Nephron (organoid): ENCODE data around the gene IQGAP1.
"Not testable (repeated sequence)": the region's sequence is repeated elsewhere in the genome, so short reads cannot be mapped to it uniquely, and the experiment has no call there.

Experiments used
- H3K27ac Mint-ChIP-seq, 3 experiments: 2 replicates each; pipeline ENCODE4 v1.8.0; 2020; ENCODE audit warnings: mixed read lengths in 3 of 3, mild to moderate bottlenecking in 2 of 3, moderate library complexity in 1 of 3
- H3K27me3 Mint-ChIP-seq: 2 replicates; pipeline ENCODE4 v1.8.0; 2021; ENCODE audit warnings: low read depth, mild to moderate bottlenecking, moderate library complexity, mixed read lengths
- H3K36me3 Mint-ChIP-seq: 2 replicates; pipeline ENCODE4 v1.8.0; 2020; ENCODE audit warnings: low read depth, mixed read lengths
- H3K4me1 Mint-ChIP-seq: 2 replicates; pipeline ENCODE4 v1.8.0; 2020; ENCODE audit warnings: mixed read lengths
- H3K4me3 Mint-ChIP-seq, 3 experiments: 2 replicates each; pipeline ENCODE4 v1.8.0; 2020; ENCODE audit warnings: mild to moderate bottlenecking in 3 of 3, mixed read lengths in 3 of 3, moderate library complexity in 2 of 3
- H3K9me3 Mint-ChIP-seq: 2 replicates; pipeline ENCODE4 v1.8.0; 2020; ENCODE audit warnings: mixed read lengths
- TF ChIP-seq, protein P1 (sequence below), 3 experiments: fragments of 200-600 bp; sonication (generic); IDR thresholded peaks; one replicate each; pipeline ENCODE4 v1.5.0; 2021; ENCODE audit warnings: antibody characterized with exemption in 3 of 3; ENCODE audit not compliant: unreplicated experiment in 3 of 3

The IQGAP1 gene

DNA sequence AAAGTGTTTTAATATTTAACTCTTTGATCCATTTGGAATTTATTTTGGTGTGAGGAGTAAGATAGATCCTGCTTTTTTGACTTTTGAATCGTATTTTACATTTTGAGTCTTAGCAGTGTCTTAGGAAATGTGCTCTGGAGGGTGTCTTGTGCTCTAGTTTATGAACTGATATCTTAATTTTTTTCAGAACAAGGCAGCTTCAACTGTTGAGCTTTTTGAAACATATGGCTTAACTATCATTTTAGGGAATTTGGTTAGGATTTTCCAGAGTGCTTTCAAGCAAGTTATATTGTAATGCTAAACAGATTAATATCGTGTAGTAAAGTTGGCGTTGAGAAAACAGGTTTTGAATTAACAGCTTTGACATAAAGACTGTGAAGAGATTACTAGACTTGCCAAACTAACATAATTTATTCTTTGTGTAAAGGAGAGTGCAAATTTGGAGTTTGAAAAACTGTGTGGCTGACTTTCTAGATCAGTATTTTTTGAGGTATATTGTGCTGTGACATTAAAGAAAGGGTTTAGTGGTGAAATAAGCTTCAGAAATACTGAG is 17.1 kb downstream of the IQGAP1 start:
- Mint-ChIP-seq H3K9me3 (peaks cover 2% of the 10 kb centered on the region), H3K4me3 (no peak overlapping the region), H3K36me3 (peaks cover 12% of the 10 kb centered on the region), H3K27ac (peak overlapping the region; percentile 64 to 90 (median 76)), H3K27me3 (no peaks in the 10 kb centered on the region), H3K4me1 (peaks cover 53% of the 10 kb centered on the region)
- TF ChIP-seq, protein P1, sequence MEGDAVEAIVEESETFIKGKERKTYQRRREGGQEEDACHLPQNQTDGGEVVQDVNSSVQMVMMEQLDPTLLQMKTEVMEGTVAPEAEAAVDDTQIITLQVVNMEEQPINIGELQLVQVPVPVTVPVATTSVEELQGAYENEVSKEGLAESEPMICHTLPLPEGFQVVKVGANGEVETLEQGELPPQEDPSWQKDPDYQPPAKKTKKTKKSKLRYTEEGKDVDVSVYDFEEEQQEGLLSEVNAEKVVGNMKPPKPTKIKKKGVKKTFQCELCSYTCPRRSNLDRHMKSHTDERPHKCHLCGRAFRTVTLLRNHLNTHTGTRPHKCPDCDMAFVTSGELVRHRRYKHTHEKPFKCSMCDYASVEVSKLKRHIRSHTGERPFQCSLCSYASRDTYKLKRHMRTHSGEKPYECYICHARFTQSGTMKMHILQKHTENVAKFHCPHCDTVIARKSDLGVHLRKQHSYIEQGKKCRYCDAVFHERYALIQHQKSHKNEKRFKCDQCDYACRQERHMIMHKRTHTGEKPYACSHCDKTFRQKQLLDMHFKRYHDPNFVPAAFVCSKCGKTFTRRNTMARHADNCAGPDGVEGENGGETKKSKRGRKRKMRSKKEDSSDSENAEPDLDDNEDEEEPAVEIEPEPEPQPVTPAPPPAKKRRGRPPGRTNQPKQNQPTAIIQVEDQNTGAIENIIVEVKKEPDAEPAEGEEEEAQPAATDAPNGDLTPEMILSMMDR (IDR thresholded peaks at IDR 0.05; ENCODE audit: unreplicated experiment in 3 of 3) = no peak

DNA sequence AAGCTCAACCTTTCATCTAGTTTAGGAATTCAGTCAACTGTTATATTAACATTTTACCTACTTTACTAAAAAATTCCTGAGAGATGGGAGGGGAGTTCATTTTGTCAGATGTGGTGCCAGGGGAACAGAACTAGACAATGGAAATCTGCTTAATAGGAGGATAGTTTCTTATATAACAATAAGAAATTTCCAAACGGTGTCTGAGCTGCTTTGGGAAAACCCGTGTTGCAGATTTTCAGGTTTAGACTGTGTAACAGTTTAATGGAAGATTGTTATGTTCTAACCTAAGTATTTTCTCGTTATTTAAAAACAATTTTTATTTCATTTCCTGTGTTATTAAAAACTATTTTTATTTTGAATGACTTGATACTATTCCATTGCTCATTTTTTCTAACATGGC is 19.3 kb downstream of the IQGAP1 start:
- no peaks in the 10 kb centered on the region for H3K27me3 Mint-ChIP-seq
- H3K4me1 Mint-ChIP-seq = peaks cover 40% of the 10 kb centered on the region
- no peak overlapping the region for H3K27ac Mint-ChIP-seq
- H3K36me3 Mint-ChIP-seq = peaks cover 17% of the 10 kb centered on the region
- peaks cover 2% of the 10 kb centered on the region for H3K9me3 Mint-ChIP-seq
- TF ChIP-seq, protein P1 (IDR thresholded peaks at IDR 0.05; ENCODE audit: unreplicated experiment in 3 of 3) = no peak
- H3K4me3 Mint-ChIP-seq = no peak overlapping the region

DNA sequence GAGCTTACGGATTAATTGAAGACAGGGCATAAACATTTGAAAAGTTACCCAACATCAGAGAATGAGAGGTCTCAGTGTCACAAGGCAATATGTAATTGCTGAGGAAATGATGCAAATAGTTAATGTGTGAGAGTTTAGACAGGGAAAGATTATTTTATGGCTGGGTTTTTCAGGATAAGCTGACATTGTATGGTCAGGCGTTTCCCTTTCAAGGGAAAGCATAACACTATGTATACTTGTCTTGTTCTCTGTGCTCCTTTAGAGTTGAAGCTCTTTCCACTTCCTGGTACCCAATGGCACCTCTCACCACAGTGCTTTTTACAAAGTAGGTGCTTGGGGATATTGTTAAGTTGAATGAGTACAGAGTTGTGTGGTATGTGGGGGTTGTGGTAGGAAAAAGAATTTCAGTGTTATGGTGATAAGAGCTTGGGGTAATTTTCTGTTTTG is 19.9 kb downstream of the IQGAP1 start:
- TF ChIP-seq, protein P1 (IDR thresholded peaks at IDR 0.05; ENCODE audit: unreplicated experiment in 3 of 3) = no peak
- peaks cover 17% of the 10 kb centered on the region for H3K36me3 Mint-ChIP-seq
- peaks cover 2% of the 10 kb centered on the region for H3K9me3 Mint-ChIP-seq
- H3K4me1 Mint-ChIP-seq = peaks cover 41% of the 10 kb centered on the region
- H3K27ac Mint-ChIP-seq = peak overlapping the region in 1 of 3 experiments; percentile 4
- H3K27me3 Mint-ChIP-seq = no peaks in the 10 kb centered on the region
- no peak overlapping the region for H3K4me3 Mint-ChIP-seq

DNA sequence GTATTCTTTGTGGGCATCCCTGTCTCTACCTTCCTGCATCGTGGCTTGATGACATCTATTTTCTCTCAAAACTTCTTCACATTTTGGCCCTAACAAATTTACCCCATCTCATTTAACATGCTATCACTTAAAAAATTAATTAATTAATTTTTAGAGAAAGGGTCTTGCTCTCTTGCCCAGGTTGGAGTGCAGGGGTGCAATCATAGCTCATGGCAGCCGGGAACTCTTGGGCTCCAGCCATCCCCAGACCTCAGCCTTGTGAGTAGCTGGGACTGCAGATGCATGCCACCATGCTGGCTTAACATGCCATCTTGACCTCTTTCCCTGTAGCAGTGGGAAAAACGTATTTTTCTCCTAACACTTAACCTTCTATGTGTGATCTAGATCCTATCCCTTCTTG is 20.6 kb downstream of the IQGAP1 start:
- TF ChIP-seq, protein P1 (IDR thresholded peaks at IDR 0.05; ENCODE audit: unreplicated experiment in 3 of 3) = no peak
- Mint-ChIP-seq H3K4me3 (no peak overlapping the region), H3K27me3 (no peaks in the 10 kb centered on the region), H3K4me1 (peaks cover 49% of the 10 kb centered on the region), H3K27ac (peak overlapping the region in 1 of 3 experiments; percentile 70), H3K36me3 (peaks cover 17% of the 10 kb centered on the region), H3K9me3 (peaks cover 2% of the 10 kb centered on the region)

DNA sequence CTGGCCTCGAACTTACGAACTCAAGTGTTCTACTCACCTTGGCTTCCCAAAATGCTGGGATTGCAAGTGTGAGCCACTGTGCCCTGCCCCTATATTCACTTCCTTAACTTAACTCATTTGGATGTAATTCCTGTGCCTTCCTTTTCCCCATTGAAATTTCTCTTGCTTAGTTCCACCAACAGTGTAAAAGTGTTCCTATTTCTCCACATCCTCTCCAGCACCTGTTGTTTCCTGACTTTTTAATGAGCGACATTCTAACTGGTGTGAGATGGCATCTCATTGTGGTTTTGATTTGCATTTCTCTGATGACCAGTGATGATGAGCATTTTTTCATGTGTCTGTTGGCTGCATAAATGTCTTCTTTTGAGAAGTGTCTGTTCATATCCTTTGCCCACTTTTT is 21.5 kb downstream of the IQGAP1 start:
- H3K27me3 Mint-ChIP-seq, H3K9me3 Mint-ChIP-seq, H3K4me3 Mint-ChIP-seq, H3K27ac Mint-ChIP-seq: not testable (repeated sequence)
- Mint-ChIP-seq H3K4me1 (peaks cover 57% of the 10 kb centered on the region), H3K36me3 (peaks cover 17% of the 10 kb centered on the region)

DNA sequence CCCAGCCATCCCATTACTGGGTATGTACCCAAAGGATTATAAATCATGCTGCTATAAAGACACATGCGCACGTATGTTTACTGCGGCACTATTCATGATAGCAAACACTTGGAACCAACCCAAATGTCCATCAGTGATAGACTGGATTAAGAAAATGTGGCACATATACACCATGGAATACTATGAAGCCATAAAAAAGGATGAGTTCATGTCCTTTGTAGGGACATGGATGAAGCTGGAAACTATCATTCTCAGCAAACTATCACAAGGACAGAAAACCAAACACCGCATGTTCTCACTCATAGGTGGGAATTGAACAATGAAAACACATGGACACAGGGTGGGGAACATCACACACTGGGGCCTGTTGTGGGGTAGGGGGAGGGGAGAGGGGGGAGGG is 22.3 kb downstream of the IQGAP1 start:
- Mint-ChIP-seq H3K4me1 (peaks cover 52% of the 10 kb centered on the region), H3K36me3 (peaks cover 17% of the 10 kb centered on the region)
- not testable (repeated sequence) for H3K4me3 Mint-ChIP-seq, H3K27ac Mint-ChIP-seq, H3K9me3 Mint-ChIP-seq, H3K27me3 Mint-ChIP-seq

DNA sequence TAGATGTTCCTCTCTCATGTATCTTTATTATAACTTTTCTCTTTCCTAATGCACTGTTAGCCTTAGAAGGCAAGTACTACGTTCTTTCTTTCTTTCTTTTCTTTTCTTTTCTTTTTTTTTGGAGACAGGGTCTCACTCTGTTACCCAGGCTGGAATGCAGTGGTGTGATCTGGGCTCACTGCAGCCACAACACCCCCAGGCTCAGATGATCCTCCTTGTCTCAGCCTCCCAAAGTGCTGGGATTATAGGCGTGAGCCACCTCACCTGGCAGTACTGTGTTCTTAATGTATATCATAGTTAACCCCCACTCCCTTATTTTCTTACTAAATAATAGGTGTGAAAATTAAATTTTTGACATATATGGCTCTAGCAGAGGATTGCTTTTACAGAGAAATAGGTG is 23.1 kb downstream of the IQGAP1 start:
- Mint-ChIP-seq H3K27ac (peak overlapping the region; percentile 73 to 91 (median 90)), H3K9me3 (peaks cover 2% of the 10 kb centered on the region), H3K4me1 (peaks cover 46% of the 10 kb centered on the region), H3K4me3 (no peak overlapping the region), H3K36me3 (peaks cover 17% of the 10 kb centered on the region), H3K27me3 (no peaks in the 10 kb centered on the region)
- TF ChIP-seq, protein P1 (IDR thresholded peaks at IDR 0.05; ENCODE audit: unreplicated experiment in 3 of 3) = no peak
